Common myeloid progenitor, CD34-positive (primary cell): Measurements from ENCODE around the gene TMEM92.

Experiments used
- CTCF ChIA-PET: fragments of 350-600 bp; sonication (Branson Sonifier 250); formaldehyde crosslinking; loops from one replicate; lab custom pipeline; 2021; ENCODE audit warnings: antibody characterized with exemption; lab: Charles Lee
- POLR2A ChIA-PET: fragments of 350-600 bp; sonication (Branson Sonifier 250); formaldehyde crosslinking; loops from one replicate; lab custom pipeline; 2021; ENCODE audit warnings: antibody characterized with exemption; lab: Charles Lee
- DNase-seq, 3 donors: peaks; one replicate each; pipeline versions ENCODE4 v3.0.0 to v3.0.0-alpha.2; 2013
- H3K27ac ChIP-seq, 2 experiments: 1 replicate in 1 of 2; 2 replicates in 1 of 2; pipeline ENCODE4 v1.7.0; 2013; ENCODE audit warnings: inconsistent platforms in 2 of 2, low read length in 2 of 2, mild to moderate bottlenecking in 2 of 2, low read depth in 1 of 2, moderate library complexity in 1 of 2; ENCODE audit not compliant: severe bottlenecking in 2 of 2, insufficient read depth in 1 of 2, poor library complexity in 1 of 2
- H3K27me3 ChIP-seq, 5 experiments: replicated peaks in 2 of 5; 1 replicate in 3 of 5; 2 replicates in 2 of 5; pipeline versions ENCODE4 v1.6.1 to v1.7.0; 2013; ENCODE audit warnings: low read length in 4 of 5, mild to moderate bottlenecking in 2 of 5, moderate library complexity in 2 of 5, inconsistent platforms in 1 of 5; ENCODE audit not compliant: insufficient read depth in 5 of 5, control insufficient read depth in 4 of 5
- H3K36me3 ChIP-seq, 4 experiments: 1 replicate in 2 of 4; 2 replicates in 2 of 4; pipeline versions ENCODE4 v1.6.1 to v1.7.0; 2013; ENCODE audit warnings: low read length in 3 of 4, control low read depth in 1 of 4, mild to moderate bottlenecking in 1 of 4; ENCODE audit not compliant: control insufficient read depth in 4 of 4, insufficient read depth in 4 of 4
- H3K4me1 ChIP-seq, 4 experiments: 1 replicate in 3 of 4; 2 replicates in 1 of 4; pipeline versions ENCODE4 v1.6.1 to v1.7.1; 2013; ENCODE audit warnings: low read length in 3 of 4, mild to moderate bottlenecking in 3 of 4, control low read depth in 1 of 4, inconsistent platforms in 1 of 4, moderate library complexity in 1 of 4; ENCODE audit not compliant: control insufficient read depth in 4 of 4, insufficient read depth in 4 of 4; ENCODE audit errors: control extremely low read depth in 1 of 4
- H3K4me3 ChIP-seq, 7 experiments: 1 replicate in 4 of 7; 2 replicates in 3 of 7; pipeline versions ENCODE4 v1.5.1 to v1.7.0; 2013; ENCODE audit warnings: mild to moderate bottlenecking in 7 of 7, low read length in 6 of 7, moderate library complexity in 6 of 7, inconsistent platforms in 2 of 7, low read depth in 2 of 7, control low read depth in 1 of 7; ENCODE audit not compliant: insufficient read depth in 4 of 7, control insufficient read depth in 1 of 7; ENCODE audit errors: extremely low read depth in 1 of 7
- H3K9me3 ChIP-seq, 5 experiments: 1 replicate in 4 of 5; 2 replicates in 1 of 5; pipeline versions ENCODE4 v1.6.1 to v1.7.1; 2013; ENCODE audit warnings: low read length in 4 of 5, mild to moderate bottlenecking in 2 of 5, inconsistent platforms in 1 of 5, low read depth in 1 of 5, moderate library complexity in 1 of 5; ENCODE audit not compliant: control insufficient read depth in 4 of 5, insufficient read depth in 2 of 5; ENCODE audit errors: control extremely low read depth in 1 of 5
- WGBS: methylation state at CpG from one replicate; pipeline ENCODE4 v1.1.5; 2013; ENCODE audit not compliant: insufficient coverage; 5-methylcytosine and 5-hydroxymethylcytosine counted together

Gene TMEM92

DNA sequence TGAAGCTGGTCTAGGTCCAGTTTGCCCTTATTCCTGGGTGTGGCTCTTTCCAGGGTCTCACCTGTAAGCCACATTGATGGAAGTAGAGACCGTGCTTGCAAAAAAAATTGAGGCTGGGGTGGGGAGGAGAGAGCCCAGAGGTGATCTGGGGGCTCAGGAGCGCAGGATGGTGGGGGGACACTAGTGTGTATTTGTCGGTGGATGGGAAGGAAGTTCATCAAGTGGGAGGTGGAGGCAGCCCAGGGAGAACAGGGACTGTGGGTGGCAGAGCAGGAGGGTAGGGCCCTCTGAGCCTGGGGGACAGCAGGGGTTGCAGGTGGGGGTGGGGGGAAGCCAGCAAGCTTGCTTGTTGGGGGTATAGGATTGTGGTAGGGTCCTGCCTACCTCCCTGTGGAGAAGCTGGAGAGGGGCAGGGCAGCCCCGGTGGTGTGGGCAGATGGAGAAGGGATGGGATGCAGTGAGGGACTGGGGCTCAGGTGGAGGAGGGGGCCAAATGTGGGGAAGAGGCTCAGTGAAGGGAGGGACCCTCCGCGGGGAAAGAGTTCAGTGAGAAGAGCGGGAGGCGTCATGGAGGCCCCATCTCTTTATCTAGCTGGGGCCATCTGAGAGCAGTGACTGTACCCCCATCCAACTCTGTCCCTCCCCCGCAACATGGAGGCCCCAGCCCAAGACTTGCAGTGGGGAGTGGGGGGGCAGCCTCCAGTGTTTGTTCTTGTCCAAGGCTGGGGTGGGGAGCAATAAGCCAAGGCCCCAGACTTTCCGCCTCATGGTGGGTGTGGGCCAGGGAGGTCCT lies 17.2 kb upstream of the TMEM92 start:
- no peaks in the 10 kb centered on the region for H3K36me3 ChIP-seq
- ChIA-PET CTCF (interaction anchor here (1.0 kb wide), 1 partner anchor 32 kb away, joined by 3 read pairs; no protein-coding TSS in a partner anchor), POLR2A (no interaction called here)
- no peaks in the 10 kb centered on the region for H3K4me1 ChIP-seq
- 79% methylated on average over 9 of the region's 10 CpGs for WGBS
- H3K4me3 ChIP-seq: no peak overlapping the region
- H3K27me3 ChIP-seq: peaks cover 0 to 7% (median 0%) of the 10 kb centered on the region in 5 experiments
- no peak overlapping the region for H3K27ac ChIP-seq
- no peak for DNase-seq
- H3K9me3 ChIP-seq: no peaks in the 10 kb centered on the region

DNA sequence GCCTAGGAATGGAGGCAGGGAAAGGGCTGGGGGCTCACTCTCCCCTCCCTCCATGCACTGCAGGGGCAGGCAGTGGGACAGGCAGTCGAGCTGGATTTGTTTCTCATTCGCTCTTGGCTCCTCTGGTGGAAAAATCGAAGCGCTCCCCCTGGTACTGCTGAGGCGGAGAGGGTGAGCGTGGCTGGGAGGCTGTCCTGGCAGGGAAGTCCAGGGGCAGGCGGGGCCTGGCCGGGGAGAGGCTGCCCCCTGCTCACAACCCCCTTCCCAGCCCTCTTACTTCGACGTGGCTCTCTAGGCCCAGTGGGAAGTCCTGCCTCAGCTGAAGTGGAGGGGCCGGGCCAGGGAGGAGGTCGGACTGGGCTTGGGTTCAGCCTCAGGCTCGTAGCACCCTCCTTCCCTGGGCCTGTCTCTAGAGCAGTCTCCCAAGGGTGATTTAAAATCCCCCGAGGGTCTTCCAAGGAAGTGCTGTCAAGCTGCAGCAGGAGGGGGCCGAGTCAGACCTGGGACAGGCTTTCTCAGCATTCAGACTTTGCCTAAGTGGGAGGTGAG lies 16.5 kb upstream of the TMEM92 start:
- Histone ChIP-seq H3K4me1 (no peaks in the 10 kb centered on the region), H3K4me3 (no peak overlapping the region)
- CTCF ChIA-PET: no interaction called here

DNA sequence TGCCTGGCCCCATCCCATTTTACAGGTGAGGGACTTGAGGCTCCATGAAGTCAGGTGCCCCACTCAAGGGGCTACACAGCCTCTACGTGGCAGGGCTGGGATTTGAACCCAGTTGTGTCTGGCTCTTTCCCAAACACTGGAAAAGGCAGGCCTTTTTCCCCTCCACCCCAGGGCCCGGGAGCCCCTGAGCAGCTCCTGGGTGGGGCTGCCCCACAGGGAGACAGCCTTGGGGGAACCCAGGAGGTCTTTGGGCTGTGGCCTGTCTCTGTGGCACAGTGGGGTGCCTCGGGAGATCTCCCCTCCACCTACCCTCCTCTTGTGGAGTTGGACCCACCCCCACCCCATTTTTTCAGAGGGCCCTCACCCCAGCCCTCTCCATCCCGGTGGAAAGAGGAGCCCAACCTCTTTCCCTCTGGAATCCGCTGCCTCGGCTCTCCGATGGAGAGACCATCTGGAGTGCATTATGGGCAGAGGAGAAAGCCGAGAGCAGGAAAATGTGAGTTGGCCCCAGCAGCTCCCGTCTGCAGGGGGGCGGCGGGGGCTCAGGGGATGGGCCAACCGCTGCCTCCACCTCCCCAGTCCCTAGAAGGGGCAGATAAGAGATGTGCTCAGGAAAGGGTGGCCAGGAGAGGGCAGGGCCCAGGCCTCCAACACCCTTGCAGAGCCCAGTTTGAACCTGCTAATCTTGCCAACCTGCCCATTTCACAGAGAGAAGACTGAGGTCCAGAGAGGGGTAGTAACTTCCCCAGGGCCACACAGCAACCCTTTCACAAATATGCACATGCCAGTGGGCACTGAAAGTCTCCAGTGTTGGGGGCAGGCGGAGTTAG lies 15.4 kb upstream of the TMEM92 start:
- CTCF ChIA-PET: no interaction called here
- no peak for DNase-seq
- H3K9me3 ChIP-seq: no peaks in the 10 kb centered on the region
- H3K4me1 ChIP-seq: no peaks in the 10 kb centered on the region
- POLR2A ChIA-PET: no interaction called here
- no peaks in the 10 kb centered on the region for H3K36me3 ChIP-seq
- WGBS: 88% methylated on average over 12 of the region's 13 CpGs
- H3K27me3 ChIP-seq: peaks cover 0 to 7% (median 0%) of the 10 kb centered on the region in 5 experiments
- no peak overlapping the region for H3K4me3 ChIP-seq
- no peak overlapping the region for H3K27ac ChIP-seq

More for the DNA sequence above, 16.5 kb upstream of the TMEM92 start:
- WGBS: 97% methylated on average over 9 of the region's 15 CpGs
- H3K27ac ChIP-seq: no peak overlapping the region
- peaks cover 0 to 7% (median 0%) of the 10 kb centered on the region in 5 experiments for H3K27me3 ChIP-seq
- H3K36me3 ChIP-seq: no peaks in the 10 kb centered on the region
- DNase-seq: no peak
- no peaks in the 10 kb centered on the region for H3K9me3 ChIP-seq
- POLR2A ChIA-PET: no interaction called here

DNA sequence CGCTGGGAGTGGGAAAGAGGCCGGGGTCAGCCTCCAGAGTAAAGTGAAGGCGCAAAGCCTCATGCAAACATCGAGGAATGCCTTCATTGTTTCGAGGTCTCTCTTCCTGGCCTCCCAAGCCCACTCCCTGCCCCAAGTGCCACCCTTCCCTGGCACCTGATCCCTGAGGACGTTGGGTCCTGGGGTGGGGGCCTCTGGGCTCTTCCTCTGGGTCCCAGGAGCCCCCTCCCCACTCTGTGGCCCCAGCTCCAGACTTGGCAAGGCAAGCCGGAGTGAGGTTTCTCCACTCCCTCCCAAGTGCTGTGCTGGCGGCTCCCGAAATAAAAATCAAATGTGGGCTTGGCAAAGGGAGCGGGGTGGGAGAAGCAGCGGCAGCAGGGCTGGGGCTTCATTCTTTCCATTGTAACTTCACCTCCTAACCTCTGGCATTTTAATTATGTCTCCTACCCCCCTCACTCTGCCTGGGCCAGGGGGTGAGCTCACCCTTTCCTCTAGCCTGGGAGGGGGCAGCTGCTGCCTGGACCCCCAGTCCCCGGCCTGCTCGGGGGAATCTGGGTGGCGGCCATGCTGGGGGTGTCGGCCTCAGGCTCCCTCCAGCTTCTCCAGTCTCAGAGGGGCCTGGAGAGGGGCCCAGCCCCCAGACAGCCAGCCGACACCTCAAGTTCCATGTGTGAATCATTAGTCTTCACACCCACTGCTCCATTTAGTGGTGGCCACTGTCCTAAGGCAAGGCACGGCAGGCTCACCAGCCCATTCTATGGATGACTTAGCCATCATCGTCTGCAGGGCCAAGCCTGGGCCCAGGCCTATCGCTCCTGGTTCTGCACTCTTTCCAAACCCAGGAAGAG lies 14.6 kb upstream of the TMEM92 start:
- POLR2A ChIA-PET: no interaction called here
- CTCF ChIA-PET: no interaction called here
- Histone ChIP-seq H3K27me3 (peaks cover 0 to 7% (median 0%) of the 10 kb centered on the region in 5 experiments), H3K27ac (no peak overlapping the region), H3K4me1 (no peaks in the 10 kb centered on the region), H3K4me3 (no peak overlapping the region), H3K9me3 (no peaks in the 10 kb centered on the region), H3K36me3 (no peaks in the 10 kb centered on the region)
- no peak for DNase-seq
- 94% methylated on average over 19 of the region's 19 CpGs for WGBS

DNA sequence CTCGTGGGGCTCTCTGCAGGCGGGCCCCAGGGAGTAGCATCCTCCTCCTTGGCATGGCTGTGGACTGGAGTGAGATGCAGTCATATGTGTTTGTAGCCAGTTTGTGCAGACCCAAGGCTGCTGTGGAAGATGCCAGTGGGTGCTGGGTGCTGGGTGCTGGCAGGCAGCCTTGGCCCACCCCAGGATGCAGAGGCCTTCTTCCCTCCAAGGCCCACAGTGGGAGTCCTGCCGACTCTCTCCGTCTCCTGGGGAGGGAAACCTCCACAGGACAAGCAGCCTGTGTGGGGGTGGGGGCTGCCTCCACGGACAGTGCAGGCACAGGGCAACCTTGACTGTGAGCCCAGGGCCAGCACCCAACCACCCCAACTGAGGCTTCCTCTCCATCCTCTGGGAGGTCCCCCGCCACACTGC lies 13.8 kb upstream of the TMEM92 start:
- ChIA-PET CTCF (no interaction called here), POLR2A (no interaction called here)
- H3K4me1 ChIP-seq: peaks cover 0 to 5% (median 1%) of the 10 kb centered on the region in 4 experiments
- no peaks in the 10 kb centered on the region for H3K36me3 ChIP-seq
- no peak overlapping the region for H3K27ac ChIP-seq
- WGBS: 97% methylated on average over 5 of the region's 6 CpGs
- H3K9me3 ChIP-seq: no peaks in the 10 kb centered on the region
- DNase-seq: no peak
- H3K4me3 ChIP-seq: no peak overlapping the region
- H3K27me3 ChIP-seq: peaks cover 0 to 7% (median 0%) of the 10 kb centered on the region in 5 experiments

DNA sequence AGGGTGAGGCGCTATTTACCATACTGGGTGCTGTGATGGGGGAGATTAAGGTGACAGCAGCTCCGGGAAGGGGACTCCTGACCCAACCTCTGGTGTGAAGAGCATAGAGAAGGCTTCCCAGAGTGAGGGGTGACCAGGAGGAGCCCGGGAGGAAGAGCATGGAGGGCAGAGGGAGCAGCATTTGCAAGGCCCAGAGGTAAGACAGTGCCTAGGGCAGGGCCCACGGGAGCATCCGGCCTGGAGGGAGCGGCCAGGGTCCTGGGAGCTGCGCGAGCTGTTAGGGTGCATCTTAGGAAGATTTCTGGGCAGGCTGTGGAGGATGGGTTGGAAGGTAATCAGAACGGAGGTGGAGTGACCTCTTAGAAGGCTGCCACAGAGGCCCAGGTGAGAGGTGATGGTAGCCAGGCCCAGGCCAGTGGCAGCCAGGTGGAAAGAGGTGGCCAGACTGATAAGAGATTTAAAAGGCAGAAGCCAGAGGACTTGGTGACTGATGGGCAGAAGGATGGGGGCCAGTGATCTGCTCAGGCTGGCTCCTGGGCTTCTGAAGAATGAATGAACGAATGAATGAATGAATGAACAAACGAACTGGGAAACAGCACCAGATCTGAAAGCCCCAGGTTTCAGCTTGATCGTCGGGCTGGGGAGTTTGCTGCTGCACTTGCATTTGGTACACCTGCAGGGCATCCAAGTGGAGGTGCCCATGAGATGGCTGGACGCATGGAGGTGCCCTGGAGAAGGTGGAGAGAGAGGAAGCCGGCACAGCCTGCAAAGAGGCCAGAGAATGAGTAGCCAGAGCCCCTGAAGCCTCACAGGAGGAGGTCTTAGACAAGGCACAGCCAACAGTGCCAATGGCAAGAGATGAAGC lies 13.0 kb upstream of the TMEM92 start:
- ChIA-PET POLR2A (no interaction called here), CTCF (interaction anchor here (0.7 to 1.3 kb wide), 2 partner anchors 11 to 37 kb away, joined by 3 read pairs; no protein-coding TSS in a partner anchor)
- DNase-seq: no peak
- Histone ChIP-seq H3K27ac (no peak overlapping the region), H3K4me1 (peaks cover 0 to 13% (median 7%) of the 10 kb centered on the region in 4 experiments), H3K9me3 (no peaks in the 10 kb centered on the region), H3K36me3 (no peaks in the 10 kb centered on the region), H3K27me3 (peaks cover 0 to 3% (median 0%) of the 10 kb centered on the region in 5 experiments), H3K4me3 (no peak overlapping the region)
- 90% methylated on average over 15 of the region's 15 CpGs for WGBS
